ENCODE measurements around the gene KIAA1755.
A peak's percentile ranks its signal among the peaks of the same experiment; 100 is the strongest.

KIAA1755 gene

GRCh38 chr20:38167851-38168760 is 92.4 kb downstream of the KIAA1755 start:
- Histone ChIP-seq H4K20me1 (ENCODE audit: insufficient read depth, low read length) (no peaks in the 10 kb centered on the region), H3K27ac (ENCODE audit: low read length) (peak overlapping the region; percentile 6; the same call in 1 of the 2 replicates), H3K27me3 (ENCODE audit: low read depth, low read length) (peaks cover 11% of the 10 kb centered on the region), H3K36me3 (replicated peaks; ENCODE audit: low read depth, low read length) (no peaks in the 10 kb centered on the region), H2AFZ (ENCODE audit: low read depth, low read length) (peak overlapping the region; percentile 70; the same call in 1 of the 2 replicates), H3K79me2 (ENCODE audit: low read length) (peaks cover 15% of the 10 kb centered on the region; the same call in 1 of the 2 replicates), H3K9ac (ENCODE audit: low read length) (no peak overlapping the region), H3K4me1 (ENCODE audit: low read length) (peaks cover 45% of the 10 kb centered on the region), H3K4me3 (ENCODE audit: low read length) (no peak overlapping the region), H3K9me3 (ENCODE audit: insufficient read depth, low read length) (no peaks in the 10 kb centered on the region), H3K4me2 (ENCODE audit: low read length) (peak overlapping the region; percentile 26; the same call in 1 of the 2 replicates)
- TF ChIP-seq EZH2phosphoT487 (IDR thresholded peaks at IDR 0.05; ENCODE audit: low read depth) (no peak), CTCF (IDR thresholded peaks at IDR 0.05; ENCODE audit: low read depth, low read length) (no peak)

GRCh38 chr20:38167328-38167850 is 93.1 kb downstream of the KIAA1755 start:
- Histone ChIP-seq H3K9me3 (ENCODE audit: insufficient read depth, low read length) (no peaks in the 10 kb centered on the region), H3K4me2 (ENCODE audit: low read length) (no peak overlapping the region), H3K79me2 (ENCODE audit: low read length) (peaks cover 15% of the 10 kb centered on the region; the same call in 1 of the 2 replicates), H3K27ac (ENCODE audit: low read length) (no peak overlapping the region), H3K4me1 (ENCODE audit: low read length) (peaks cover 45% of the 10 kb centered on the region), H3K9ac (ENCODE audit: low read length) (no peak overlapping the region), H3K36me3 (replicated peaks; ENCODE audit: low read depth, low read length) (no peaks in the 10 kb centered on the region), H3K4me3 (ENCODE audit: low read length) (no peak overlapping the region), H4K20me1 (ENCODE audit: insufficient read depth, low read length) (no peaks in the 10 kb centered on the region), H2AFZ (ENCODE audit: low read depth, low read length) (no peak overlapping the region), H3K27me3 (ENCODE audit: low read depth, low read length) (peaks cover 7% of the 10 kb centered on the region; the same call in 1 of the 2 replicates)
- no peak for TF ChIP-seq EZH2phosphoT487 (IDR thresholded peaks at IDR 0.05; ENCODE audit: low read depth)
- TF ChIP-seq CTCF (IDR thresholded peaks at IDR 0.05; ENCODE audit: low read depth, low read length) = no peak

GRCh38 chr20:38166703-38167233 is 93.8 kb downstream of the KIAA1755 start:
- H3K4me1 ChIP-seq (ENCODE audit: low read length) = peaks cover 45% of the 10 kb centered on the region
- H2AFZ ChIP-seq (ENCODE audit: low read depth, low read length) = no peak overlapping the region
- H3K4me2 ChIP-seq (ENCODE audit: low read length) = no peak overlapping the region
- no peak overlapping the region for H3K27ac ChIP-seq (ENCODE audit: low read length)
- H3K9me3 ChIP-seq (ENCODE audit: insufficient read depth, low read length) = no peaks in the 10 kb centered on the region
- no peaks in the 10 kb centered on the region for H3K36me3 ChIP-seq (replicated peaks; ENCODE audit: low read depth, low read length)
- H3K9ac ChIP-seq (ENCODE audit: low read length) = no peak overlapping the region
- H3K79me2 ChIP-seq (ENCODE audit: low read length) = peaks cover 15% of the 10 kb centered on the region; the same call in 1 of the 2 replicates
- no peak overlapping the region for H3K4me3 ChIP-seq (ENCODE audit: low read length)
- TF ChIP-seq CTCF (IDR thresholded peaks at IDR 0.05; ENCODE audit: low read depth, low read length) (no peak), EZH2phosphoT487 (IDR thresholded peaks at IDR 0.05; ENCODE audit: low read depth) (no peak)
- H3K27me3 ChIP-seq (ENCODE audit: low read depth, low read length) = peaks cover under 1% of the 10 kb centered on the region; the same call in 1 of the 2 replicates
- no peaks in the 10 kb centered on the region for H4K20me1 ChIP-seq (ENCODE audit: insufficient read depth, low read length)
